GM23248 (cell line): ENCODE measurements around the gene PDCL3.

Experiments used
- EZH2 ChIP-seq: fragments of 200-600 bp; sonication (generic); IDR thresholded peaks from 2 replicates; pipeline ENCODE4 v1.6.1; 2018; ENCODE audit warnings: antibody characterized with exemption, mild to moderate bottlenecking; ENCODE audit not compliant: insufficient read depth, poor library complexity, severe bottlenecking
- EZH2phosphoT487 ChIP-seq: fragments of 200-600 bp; sonication (generic); IDR thresholded peaks from 2 replicates; pipeline ENCODE4 v1.6.1; 2018; ENCODE audit warnings: antibody characterized with exemption, moderate library complexity, mild to moderate bottlenecking, low read depth; ENCODE audit not compliant: insufficient read depth

DNA sequence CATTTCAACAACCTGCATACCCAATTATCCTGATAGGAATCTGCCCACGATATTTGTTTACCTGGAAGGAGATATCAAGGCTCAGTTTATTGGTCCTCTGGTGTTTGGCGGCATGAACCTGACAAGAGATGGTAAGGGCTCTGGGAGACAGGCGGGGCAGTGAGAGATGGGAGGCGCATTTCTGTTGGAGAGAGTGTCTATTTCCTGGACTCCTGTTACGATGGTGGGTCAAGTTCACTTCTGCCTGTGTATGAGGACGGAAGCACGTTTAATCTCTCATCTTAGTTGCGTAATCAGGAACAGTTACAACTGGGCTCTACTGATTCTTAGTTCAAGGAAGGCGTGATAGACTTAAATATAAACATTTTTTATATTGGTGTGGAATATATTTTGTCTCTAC lies 8.9 kb downstream of the PDCL3 start:
- TF ChIP-seq EZH2phosphoT487 (no peak), EZH2 (no peak)
